Nephron progenitor cell (in vitro differentiated cells): ENCODE measurements around the gene MXRA8.
A peak's percentile ranks its signal among the peaks of the same experiment; 100 is the strongest.

Experiments
- DNase-seq: peaks from one replicate; pipeline ENCODE4 v3.0.0; 2021
- H3K27ac Mint-ChIP-seq: 2 replicates; pipeline ENCODE4 v1.8.0; 2021; ENCODE audit warnings: mild to moderate bottlenecking, moderate library complexity, mixed read lengths
- H3K27me3 Mint-ChIP-seq: 2 replicates; pipeline ENCODE4 v1.8.0; 2021; ENCODE audit warnings: mild to moderate bottlenecking, low read depth, mixed read lengths; ENCODE audit not compliant: poor library complexity
- H3K36me3 Mint-ChIP-seq: 2 replicates; pipeline ENCODE4 v1.8.0; 2021; ENCODE audit warnings: low read depth, mixed read lengths
- H3K4me1 Mint-ChIP-seq: 2 replicates; pipeline ENCODE4 v1.8.0; 2021; ENCODE audit warnings: mixed read lengths
- H3K4me3 Mint-ChIP-seq: 2 replicates; pipeline ENCODE4 v1.8.0; 2021; ENCODE audit warnings: mild to moderate bottlenecking, moderate library complexity, mixed read lengths
- H3K9me3 Mint-ChIP-seq: 2 replicates; pipeline ENCODE4 v1.8.0; 2021; ENCODE audit warnings: mild to moderate bottlenecking, moderate library complexity, mixed read lengths
- TF ChIP-seq, protein P1 (sequence below): fragments of 200-600 bp; sonication (generic); IDR thresholded peaks from 2 replicates; pipeline ENCODE4 v1.5.0; 2021; ENCODE audit warnings: antibody characterized with exemption

The MXRA8 gene

DNA sequence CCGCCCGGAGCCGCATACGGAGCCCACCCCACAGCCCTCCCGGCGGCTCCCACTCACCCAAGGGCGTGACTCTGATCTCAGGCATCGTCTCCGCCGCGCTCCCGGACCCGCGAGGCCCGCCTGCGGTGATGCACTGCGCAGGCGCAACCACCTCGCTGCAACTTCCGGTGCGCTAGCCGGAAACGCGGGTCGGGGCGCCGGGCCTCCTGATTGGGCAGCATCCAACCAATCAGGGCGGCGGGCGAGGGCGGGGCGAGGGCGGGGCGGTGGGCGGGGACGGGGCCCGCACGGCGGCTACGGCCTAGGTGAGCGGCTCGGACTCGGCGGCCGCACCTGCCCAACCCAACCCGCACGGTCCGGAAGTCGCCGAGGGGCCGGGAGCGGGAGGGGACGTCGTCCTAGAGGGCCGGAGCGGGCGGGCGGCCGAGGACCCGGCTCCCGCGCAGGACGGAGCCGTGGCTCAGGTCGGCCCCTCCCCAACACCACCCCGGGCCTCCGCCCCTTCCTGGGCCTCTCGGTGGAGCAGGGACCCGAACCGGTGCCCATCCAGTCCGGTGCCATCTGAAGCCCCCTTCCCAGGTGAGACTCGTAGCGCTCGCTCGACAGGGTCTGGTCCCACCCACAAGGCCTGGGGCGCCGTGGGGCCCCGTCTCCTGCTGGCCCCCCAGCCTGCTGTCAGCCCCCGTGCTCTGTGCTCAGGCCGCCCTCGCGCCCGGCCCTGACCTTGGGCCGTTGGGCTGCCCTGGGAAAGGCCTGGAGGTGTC is 33.6 kb downstream of the MXRA8 start, which contains the start of the genes CPTP and INTS11:
CPTP (plus strand) TSS at position 279 of the 764 bp plus-strand sequence. CDS start 2,109 bp downstream, outside the sequence.
INTS11 (minus strand) TSS at position 137 of the 764 bp plus-strand sequence; CDS start at position 85, 52 bp downstream.
- Mint-ChIP-seq H3K4me1 (peaks cover 26% of the 10 kb centered on the region), H3K4me3 (peak within 1 kb of the TSS; percentile 93), H3K27ac (peak within 1 kb of the TSS; percentile 94), H3K9me3 (no peaks in the 10 kb centered on the region), H3K27me3 (peaks cover 7% of the 10 kb centered on the region), H3K36me3 (no peaks in the 10 kb centered on the region)
- TF ChIP-seq, protein P1, sequence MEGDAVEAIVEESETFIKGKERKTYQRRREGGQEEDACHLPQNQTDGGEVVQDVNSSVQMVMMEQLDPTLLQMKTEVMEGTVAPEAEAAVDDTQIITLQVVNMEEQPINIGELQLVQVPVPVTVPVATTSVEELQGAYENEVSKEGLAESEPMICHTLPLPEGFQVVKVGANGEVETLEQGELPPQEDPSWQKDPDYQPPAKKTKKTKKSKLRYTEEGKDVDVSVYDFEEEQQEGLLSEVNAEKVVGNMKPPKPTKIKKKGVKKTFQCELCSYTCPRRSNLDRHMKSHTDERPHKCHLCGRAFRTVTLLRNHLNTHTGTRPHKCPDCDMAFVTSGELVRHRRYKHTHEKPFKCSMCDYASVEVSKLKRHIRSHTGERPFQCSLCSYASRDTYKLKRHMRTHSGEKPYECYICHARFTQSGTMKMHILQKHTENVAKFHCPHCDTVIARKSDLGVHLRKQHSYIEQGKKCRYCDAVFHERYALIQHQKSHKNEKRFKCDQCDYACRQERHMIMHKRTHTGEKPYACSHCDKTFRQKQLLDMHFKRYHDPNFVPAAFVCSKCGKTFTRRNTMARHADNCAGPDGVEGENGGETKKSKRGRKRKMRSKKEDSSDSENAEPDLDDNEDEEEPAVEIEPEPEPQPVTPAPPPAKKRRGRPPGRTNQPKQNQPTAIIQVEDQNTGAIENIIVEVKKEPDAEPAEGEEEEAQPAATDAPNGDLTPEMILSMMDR: no peak
- peak; percentile 95 for DNase-seq

DNA sequence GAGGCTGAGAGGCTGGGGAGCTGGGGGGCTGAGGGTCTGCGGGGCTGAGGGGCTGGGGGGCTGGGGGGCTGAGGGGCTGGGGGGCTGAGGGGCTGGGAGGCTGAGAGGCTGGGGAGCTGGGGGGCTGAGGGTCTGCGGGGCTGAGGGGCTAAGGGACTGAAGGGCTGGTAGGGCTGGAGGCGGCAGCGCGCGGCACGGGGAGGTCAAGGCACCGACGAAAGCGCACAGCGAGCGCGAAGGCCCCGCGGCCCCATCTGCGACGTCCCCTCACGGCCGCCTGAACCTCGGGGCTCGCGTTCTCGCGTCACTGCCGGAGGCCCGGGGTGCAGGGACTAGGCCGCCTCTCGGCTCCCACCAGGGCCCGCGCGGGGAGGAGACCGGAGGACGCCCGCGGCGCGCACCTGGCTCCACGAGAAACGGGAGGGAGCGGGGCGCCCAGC is 34.3 kb downstream of the MXRA8 start:
- peaks cover 32% of the 10 kb centered on the region for H3K4me1 Mint-ChIP-seq
- no peak overlapping the region for H3K27ac Mint-ChIP-seq
- H3K27me3 Mint-ChIP-seq: peaks cover 7% of the 10 kb centered on the region
- H3K9me3 Mint-ChIP-seq: no peaks in the 10 kb centered on the region
- H3K4me3 Mint-ChIP-seq: peak overlapping the region; percentile 85
- DNase-seq: no peak
- TF ChIP-seq, protein P1: no peak
- peaks cover 4% of the 10 kb centered on the region for H3K36me3 Mint-ChIP-seq

DNA sequence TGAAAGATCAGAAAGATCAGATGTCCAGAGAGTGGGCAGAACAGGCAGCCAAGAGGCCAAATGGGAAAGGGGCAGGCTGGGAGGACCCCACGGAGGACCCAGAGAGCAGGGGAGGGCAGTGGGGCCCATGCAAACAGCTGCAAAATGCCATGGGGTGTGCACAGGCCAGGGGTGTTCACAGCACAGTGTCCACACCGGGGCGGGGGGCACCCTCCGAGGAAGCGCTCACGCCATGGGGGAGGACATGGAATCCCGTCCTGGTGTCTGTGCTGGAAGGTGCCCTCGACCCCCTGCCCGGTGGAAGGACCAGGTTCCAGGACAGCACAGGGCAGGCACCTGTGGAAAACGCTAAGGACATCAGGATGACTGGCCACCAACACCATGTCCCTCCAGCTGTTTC is 35.4 kb downstream of the MXRA8 start:
- H3K27ac Mint-ChIP-seq: peak overlapping the region; percentile 97

DNA sequence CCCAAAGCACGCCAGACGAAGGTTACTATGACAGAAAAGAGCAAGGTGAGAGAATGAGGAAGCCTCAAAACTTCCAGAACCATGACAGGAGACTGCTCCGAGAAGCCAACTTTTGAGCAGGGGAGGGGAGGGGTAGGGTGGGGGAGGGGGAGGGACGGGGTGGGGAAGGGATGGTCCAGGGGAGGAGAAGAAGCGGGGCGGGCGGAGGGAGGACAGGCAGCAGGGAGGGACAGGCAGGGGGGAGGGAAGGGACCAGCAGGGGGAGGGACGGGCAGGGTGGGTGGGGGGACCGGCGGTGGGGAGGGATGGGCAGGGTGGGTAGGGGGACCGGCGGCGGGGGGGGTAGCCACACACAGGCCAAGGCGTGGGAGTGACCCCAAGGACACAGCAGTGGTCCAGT is 35.9 kb downstream of the MXRA8 start:
- DNase-seq: no peak
- peaks cover 7% of the 10 kb centered on the region for H3K27me3 Mint-ChIP-seq
- H3K9me3 Mint-ChIP-seq: no peaks in the 10 kb centered on the region
- TF ChIP-seq, protein P1: no peak
- peak overlapping the region; percentile 97 for H3K27ac Mint-ChIP-seq
- peak overlapping the region; percentile 83 for H3K4me3 Mint-ChIP-seq
- H3K36me3 Mint-ChIP-seq: peaks cover 8% of the 10 kb centered on the region
- H3K4me1 Mint-ChIP-seq: peaks cover 42% of the 10 kb centered on the region

More for the DNA sequence above, 35.4 kb downstream of the MXRA8 start:
- no peak for DNase-seq
- H3K36me3 Mint-ChIP-seq: peaks cover 6% of the 10 kb centered on the region
- peak overlapping the region; percentile 93 for H3K4me3 Mint-ChIP-seq
- TF ChIP-seq, protein P1: no peak
- H3K27me3 Mint-ChIP-seq: peaks cover 7% of the 10 kb centered on the region
- peaks cover 38% of the 10 kb centered on the region for H3K4me1 Mint-ChIP-seq
- no peaks in the 10 kb centered on the region for H3K9me3 Mint-ChIP-seq

DNA sequence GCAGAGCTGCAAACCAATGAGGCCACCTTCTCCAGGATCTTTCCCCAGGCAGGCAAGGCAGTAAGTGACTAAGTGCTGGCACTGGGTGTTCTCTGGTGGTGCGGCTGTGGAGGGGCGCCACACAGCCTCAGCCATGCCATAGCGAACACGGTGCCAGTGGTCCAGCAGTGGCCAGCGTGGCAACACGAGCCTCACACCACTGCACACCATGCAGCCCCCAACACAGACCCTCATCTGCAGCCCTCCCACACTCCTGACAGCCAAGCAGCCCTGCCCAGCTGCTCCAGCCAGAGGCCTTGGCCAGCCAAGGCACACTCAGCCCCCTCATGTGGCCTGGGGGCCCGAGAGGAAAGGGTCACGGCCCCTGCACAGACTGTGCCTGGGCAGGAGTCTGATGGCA is 36.9 kb downstream of the MXRA8 start:
- Mint-ChIP-seq H3K36me3 (peaks cover 12% of the 10 kb centered on the region), H3K27me3 (peaks cover 11% of the 10 kb centered on the region), H3K4me1 (peaks cover 46% of the 10 kb centered on the region), H3K4me3 (no peak overlapping the region), H3K27ac (no peak overlapping the region), H3K9me3 (no peaks in the 10 kb centered on the region)
- TF ChIP-seq, protein P1: no peak
- no peak for DNase-seq
